HCT116 (cell line): Measurements from ENCODE around the gene PHC3. TPM values are rescaled to one million over a fixed set of nuclear protein-coding genes. Genes with fewer than 3 reads are reported as not detected.

Source experiments
- ATAC-seq: fragments of 200-7000 bp; cut with Tn5 transposase; 2 replicates; pipeline ENCODE4 v1.9.1; 2020; ENCODE audit warnings: mild to moderate bottlenecking, moderate library complexity
- BruUV-seq: library from RNA; stranded (reverse); fragments of 400-500 nt; replicated peaks from 2 replicates; lab custom pipeline; 2021; lab: Mats Ljungman, UMichigan
- CTCF ChIA-PET: fragments of 300-600 bp; sonication (Branson Sonifier 250); formaldehyde crosslinking; loops from one replicate; lab custom pipeline; 2021; ENCODE audit warnings: antibody characterized with exemption; lab: Charles Lee
- POLR2A ChIA-PET: fragments of 300-600, 350-600 bp; sonication (Branson Sonifier 250); formaldehyde crosslinking; loops from one replicate; lab custom pipeline; 2021; ENCODE audit warnings: antibody characterized with exemption; lab: Charles Lee
- RAD21 ChIA-PET, 2 experiments: fragments of 300-600 bp; sonication (Branson Sonifier 250); formaldehyde crosslinking; loops; one replicate each; lab custom pipeline; 2023; ENCODE audit warnings: low total read pairs in 2 of 2; ENCODE audit not compliant: uncharacterized antibody in 2 of 2, unreplicated experiment in 2 of 2, low non-redundant PET in 1 of 2; lab: Charles Lee
- DNase-seq: peaks from one replicate; pipeline ENCODE4 v3.0.0-alpha.2; 2010; ENCODE audit warnings: low read depth, low spot score
- H2AFZ ChIP-seq: fragments of 200-600 bp; shearing (Covaris generic), sonication (generic); 2 replicates; pipeline ENCODE4 v1.6.1; 2017; ENCODE audit warnings: low read depth, mixed run types, mixed read lengths, antibody characterized with exemption, low read length; ENCODE audit not compliant: poor library complexity, severe bottlenecking
- H3K27ac ChIP-seq: 2 replicates; pipeline ENCODE4 v1.5.1; 2012; ENCODE audit warnings: low read depth, low read length
- H3K27me3 ChIP-seq: fragments of 200-600 bp; sonication (generic); 2 replicates; pipeline ENCODE4 v1.6.1; 2016; ENCODE audit warnings: mixed run types, low read length, mixed read lengths; ENCODE audit not compliant: insufficient read depth
- H3K36me3 ChIP-seq, 2 experiments: fragments of 200-500 bp in 1 of 2; fragments of 200-600 bp in 1 of 2; sonication (Bioruptor generic) in 1 of 2; sonication (generic) in 1 of 2; 2 replicates each; pipeline versions ENCODE4 v1.5.1 to v1.6.1; 2014 to 2016; ENCODE audit warnings: low read length in 2 of 2, inconsistent platforms in 1 of 2, mixed read lengths in 1 of 2, mixed run types in 1 of 2; ENCODE audit not compliant: insufficient read depth in 2 of 2, control insufficient read depth in 1 of 2
- H3K4me1 ChIP-seq, 2 experiments: fragments of 200-600 bp in 1 of 2; sonication (generic) in 1 of 2; 2 replicates each; pipeline versions ENCODE4 v1.5.1 to v1.6.1; 2012 to 2017; ENCODE audit warnings: low read length in 2 of 2, inconsistent platforms in 1 of 2, mild to moderate bottlenecking in 1 of 2, mixed read lengths in 1 of 2, mixed run types in 1 of 2, moderate library complexity in 1 of 2; ENCODE audit not compliant: insufficient read depth in 2 of 2, control insufficient read depth in 1 of 2
- H3K4me2 ChIP-seq: fragments of 200-600 bp; sonication (generic); 2 replicates; pipeline ENCODE4 v1.6.1; 2017; ENCODE audit warnings: mixed run types, low read length, mixed read lengths
- H3K4me3 ChIP-seq, 2 experiments: fragments of 200-600 bp in 1 of 2; sonication (generic) in 1 of 2; replicated peaks in 1 of 2; 2 replicates each; pipeline ENCODE4 v1.5.1; 2011 to 2016; ENCODE audit warnings: low read length in 2 of 2, control low read depth in 1 of 2, low read depth in 1 of 2, mild to moderate bottlenecking in 1 of 2, mixed read lengths in 1 of 2, mixed run types in 1 of 2
- H3K79me2 ChIP-seq: fragments of 200-600 bp; sonication (generic); 2 replicates; pipeline ENCODE4 v1.6.1; 2017; ENCODE audit warnings: mild to moderate bottlenecking, mixed run types, low read length, moderate library complexity, mixed read lengths; ENCODE audit not compliant: insufficient read depth
- H3K9ac ChIP-seq: fragments of 200-600 bp; sonication (generic); 2 replicates; pipeline ENCODE4 v1.6.1; 2016; ENCODE audit warnings: low read length, mixed read lengths
- H3K9me2 ChIP-seq: fragments of 200-600 bp; sonication (generic), shearing (Covaris generic); 2 replicates; pipeline ENCODE4 v1.6.1; 2017; ENCODE audit warnings: mixed run types, mild to moderate bottlenecking, moderate library complexity; ENCODE audit not compliant: insufficient read depth
- H3K9me3 ChIP-seq, 2 experiments: fragments of 200-500 bp in 1 of 2; fragments of 200-600 bp in 1 of 2; sonication (Bioruptor generic) in 1 of 2; sonication (generic) in 1 of 2; 2 replicates each; pipeline ENCODE4 v1.6.1; 2014 to 2017; ENCODE audit warnings: low read length in 2 of 2, mixed read lengths in 2 of 2, inconsistent platforms in 1 of 2, low read depth in 1 of 2, mild to moderate bottlenecking in 1 of 2, mixed run types in 1 of 2, moderate library complexity in 1 of 2; ENCODE audit not compliant: control insufficient read depth in 1 of 2, insufficient read depth in 1 of 2
- H4K20me1 ChIP-seq: fragments of 200-600 bp; sonication (generic), shearing (Covaris generic); 2 replicates; pipeline ENCODE4 v1.6.1; 2017; ENCODE audit warnings: mixed run types, mild to moderate bottlenecking, moderate library complexity; ENCODE audit not compliant: insufficient read depth
- ATF3 ChIP-seq: IDR thresholded peaks from 2 replicates; pipeline ENCODE4 v1.6.1; 2012
- CBX3 ChIP-seq: IDR thresholded peaks from 2 replicates; pipeline ENCODE4 v1.6.1; 2012; ENCODE audit warnings: low read depth
- CEBPB ChIP-seq: IDR thresholded peaks from 2 replicates; pipeline ENCODE4 v1.6.1; 2012; ENCODE audit warnings: low read depth
- CTCF ChIP-seq, 3 experiments: fragments of 200-600 bp in 1 of 3; sonication (generic) in 1 of 3; IDR thresholded peaks in 2 of 3; conservative IDR thresholded peaks in 1 of 3; 2 replicates each; pipeline ENCODE4 v1.5.1; 2012 to 2017; ENCODE audit warnings: low read depth in 2 of 3, low read length in 2 of 3, antibody characterized with exemption in 1 of 3, borderline replicate concordance in 1 of 3, control low read depth in 1 of 3, mild to moderate bottlenecking in 1 of 3, mixed read lengths in 1 of 3, mixed run types in 1 of 3, moderate library complexity in 1 of 3; ENCODE audit not compliant: insufficient read depth in 1 of 3
- ELF1 ChIP-seq: IDR thresholded peaks from 2 replicates; pipeline ENCODE4 v1.6.1; 2012; ENCODE audit warnings: low read depth, borderline replicate concordance
- EZH2 ChIP-seq: fragments of 200-600 bp; sonication (generic); IDR thresholded peaks from 2 replicates; pipeline ENCODE4 v1.6.1; 2017; ENCODE audit warnings: antibody characterized with exemption, mixed run types
- FOSL1 ChIP-seq: IDR thresholded peaks from 2 replicates; pipeline ENCODE4 v1.6.1; 2012; ENCODE audit warnings: low read depth
- JUND ChIP-seq: IDR thresholded peaks from 2 replicates; pipeline ENCODE4 v1.6.1; 2012
- RAD21 ChIP-seq: IDR thresholded peaks from 2 replicates; pipeline ENCODE4 v1.6.1; 2012; ENCODE audit warnings: low read depth, mild to moderate bottlenecking
- SRF ChIP-seq: IDR thresholded peaks from 2 replicates; pipeline ENCODE4 v1.6.1; 2012; ENCODE audit warnings: low read depth
- ZBTB33 ChIP-seq: IDR thresholded peaks from 2 replicates; pipeline ENCODE4 v1.6.1; 2011; ENCODE audit warnings: mild to moderate bottlenecking, low read length, moderate library complexity; ENCODE audit not compliant: insufficient replicate concordance; ENCODE audit errors: extremely low read depth
- intact Hi-C: fragments of 100-400 bp; cut with micrococcal nuclease; formaldehyde crosslinking; loops from 2 replicates; pipeline ENCODE4 v1.10.0; 2022
- total RNA-seq: library from RNA; stranded (reverse); gene quantifications from one replicate; pipeline ENCODE4 v1.2.1, GENCODE V29; 2021; ENCODE audit not compliant: unreplicated experiment

The PHC3 gene
- total RNA-seq, 1 experiment from 2014 or later, result 40.1 TPM

- ChIA-PET POLR2A (no interaction called here), RAD21 (no interaction called here), CTCF (no interaction called here)
- TF ChIP-seq CTCF (IDR thresholded peaks at IDR 0.05 in 2 of 3, conservative IDR thresholded peaks at IDR 0.05 in 1 of 3; ENCODE audit: borderline replicate concordance in 1 of 3, insufficient read depth in 1 of 3, low read depth in 2 of 3, low read length in 2 of 3), result no peak
- no peak for TF ChIP-seq JUND
- no peak for TF ChIP-seq CBX3
- TF ChIP-seq EZH2, result no peak
- Histone ChIP-seq H3K9me3 (no peaks in the 10 kb centered on the region), H3K4me2 (no peak overlapping the region), H3K9ac (no peak overlapping the region), H3K4me3 (no peak overlapping the region), H4K20me1 (no peaks in the 10 kb centered on the region), H3K27me3 (no peaks in the 10 kb centered on the region), H2AFZ (no peak overlapping the region), H3K9me2 (no peaks in the 10 kb centered on the region), H3K79me2 (no peaks in the 10 kb centered on the region), H3K36me3 (peaks cover 4% of the 10 kb centered on the region in 2 experiments; a peak in 1 of 4 replicates), H3K4me1 (no peaks in the 10 kb centered on the region), H3K27ac (no peak overlapping the region)
- intact Hi-C loops, result no loop called here
- ATAC-seq, result no peak
- no peak for DNase-seq
- BruUV-seq, result no TSS peak
Observed at GRCh38 chr3:170111147-170111771, 70.3 kb downstream of the PHC3 start.

- H3K4me1 ChIP-seq, result no peaks in the 10 kb centered on the region
- ChIA-PET CTCF (no interaction called here), POLR2A (no interaction called here), RAD21 (no interaction called here)
- H3K27ac ChIP-seq, result no peak overlapping the region
- no peaks in the 10 kb centered on the region for H4K20me1 ChIP-seq
- no peak for DNase-seq
- ATAC-seq, result no peak
- intact Hi-C loops, result no loop called here
- H3K4me3 ChIP-seq, result no peak overlapping the region
- no peak overlapping the region for H2AFZ ChIP-seq
- no peaks in the 10 kb centered on the region for H3K9me2 ChIP-seq
- H3K4me2 ChIP-seq, result no peak overlapping the region
- H3K79me2 ChIP-seq, result no peaks in the 10 kb centered on the region
- H3K27me3 ChIP-seq, result no peaks in the 10 kb centered on the region
- H3K9me3 ChIP-seq, result no peaks in the 10 kb centered on the region
- H3K36me3 ChIP-seq, result no peaks in the 10 kb centered on the region; a peak in 1 of 4 replicates
- BruUV-seq, result no TSS peak
- no peak overlapping the region for H3K9ac ChIP-seq
- TF ChIP-seq ZBTB33 (no peak), CBX3 (no peak), RAD21 (no peak), ELF1 (no peak), ATF3 (no peak), CTCF (IDR thresholded peaks at IDR 0.05 in 2 of 3, conservative IDR thresholded peaks at IDR 0.05 in 1 of 3; ENCODE audit: borderline replicate concordance in 1 of 3, insufficient read depth in 1 of 3, low read depth in 2 of 3, low read length in 2 of 3) (no peak), SRF (no peak), CEBPB (no peak), JUND (no peak), FOSL1 (no peak)
Observed at GRCh38 chr3:170109579-170110293, 71.8 kb downstream of the PHC3 start.
